ENCODE data around the gene PTPRC. TPM values are rescaled to one million over a fixed set of nuclear protein-coding genes. Genes with fewer than 3 reads are reported as not detected.
"Not testable (repeated sequence)": the region's sequence is repeated elsewhere in the genome, so short reads cannot be mapped to it uniquely, and the experiment has no call there.

PTPRC gene
- total RNA-seq, 3 donors from 2014 or later = 17.9 to 29.4 (median 18.0) TPM

- intact Hi-C loops (cut with DNase I, micrococcal nuclease) = no loop called here
- Histone ChIP-seq H3K36me3 (ENCODE audit: low read depth) (no peaks in the 10 kb centered on the region), H3K4me3 (no peak overlapping the region), H3K9me3 (no peaks in the 10 kb centered on the region), H3K4me1 (ENCODE audit: low read depth) (no peaks in the 10 kb centered on the region)
- ATAC-seq (no peak), DNase-seq (no peak)
- no peak for TF ChIP-seq CTCF (IDR thresholded peaks at IDR 0.05)
Observed at GRCh38 chr1:198599749-198600148, 39.1 kb upstream of the PTPRC start.

- Histone ChIP-seq H3K9me3 (no peaks in the 10 kb centered on the region), H3K4me1 (ENCODE audit: low read depth) (no peaks in the 10 kb centered on the region), H3K4me3 (no peak overlapping the region), H3K36me3 (ENCODE audit: low read depth) (no peaks in the 10 kb centered on the region)
- DNase-seq = no peak
- ATAC-seq = no peak
- no peak for TF ChIP-seq CTCF (IDR thresholded peaks at IDR 0.05)
- intact Hi-C loops (cut with DNase I, micrococcal nuclease) = no loop called here
Observed at GRCh38 chr1:198600906-198601305, 37.9 kb upstream of the PTPRC start.

- H3K9me3 ChIP-seq; DNase-seq; ATAC-seq; H3K4me1 ChIP-seq (ENCODE audit: low read depth); H3K36me3 ChIP-seq (ENCODE audit: low read depth); intact Hi-C loops (cut with DNase I, micrococcal nuclease); H3K4me3 ChIP-seq: not testable (repeated sequence)
Observed at GRCh38 chr1:198601310-198601709, 37.5 kb upstream of the PTPRC start.

GRCh38 chr1:198601936-198602889, 36.6 kb upstream of the PTPRC start:
- DNase-seq = no peak
- no peaks in the 10 kb centered on the region for H3K36me3 ChIP-seq (ENCODE audit: low read depth)
- H3K9me3 ChIP-seq = no peaks in the 10 kb centered on the region
- H3K4me3 ChIP-seq = no peak overlapping the region
- no peak for ATAC-seq
- intact Hi-C loops (cut with DNase I, micrococcal nuclease) = no loop called here
- no peaks in the 10 kb centered on the region for H3K4me1 ChIP-seq (ENCODE audit: low read depth)
- TF ChIP-seq CTCF (IDR thresholded peaks at IDR 0.05) = no peak

- no peaks in the 10 kb centered on the region for H3K9me3 ChIP-seq
- no peaks in the 10 kb centered on the region for H3K4me1 ChIP-seq (ENCODE audit: low read depth)
- DNase-seq = no peak
- no peaks in the 10 kb centered on the region for H3K36me3 ChIP-seq (ENCODE audit: low read depth)
- intact Hi-C loops (cut with DNase I, micrococcal nuclease) = no loop called here
- no peak overlapping the region for H3K4me3 ChIP-seq
- ATAC-seq = no peak
- no peak for TF ChIP-seq CTCF (IDR thresholded peaks at IDR 0.05)
Observed at GRCh38 chr1:198604975-198605374, 33.9 kb upstream of the PTPRC start.

- ATAC-seq = no peak
- no peak for DNase-seq
- Histone ChIP-seq H3K36me3 (ENCODE audit: low read depth) (no peaks in the 10 kb centered on the region), H3K9me3 (no peaks in the 10 kb centered on the region), H3K4me1 (ENCODE audit: low read depth) (no peaks in the 10 kb centered on the region), H3K4me3 (no peak overlapping the region)
- TF ChIP-seq CTCF (IDR thresholded peaks at IDR 0.05) = no peak
- intact Hi-C loops (cut with DNase I, micrococcal nuclease) = no loop called here
Observed at GRCh38 chr1:198605406-198605805, 33.4 kb upstream of the PTPRC start.
